ENCODE data around the gene OR51I2. TPM values are rescaled to one million over a fixed set of nuclear protein-coding genes. Genes with fewer than 3 reads are reported as not detected.

The OR51I2 gene, protein sequence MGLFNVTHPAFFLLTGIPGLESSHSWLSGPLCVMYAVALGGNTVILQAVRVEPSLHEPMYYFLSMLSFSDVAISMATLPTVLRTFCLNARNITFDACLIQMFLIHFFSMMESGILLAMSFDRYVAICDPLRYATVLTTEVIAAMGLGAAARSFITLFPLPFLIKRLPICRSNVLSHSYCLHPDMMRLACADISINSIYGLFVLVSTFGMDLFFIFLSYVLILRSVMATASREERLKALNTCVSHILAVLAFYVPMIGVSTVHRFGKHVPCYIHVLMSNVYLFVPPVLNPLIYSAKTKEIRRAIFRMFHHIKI
- not detected in 2 replicates for total RNA-seq (2014; rRNA removed; shearing (Covaris generic))
- total RNA-seq (2022), result not detected in 2 replicates
- Bru-seq, nascent RNA, result not detected
- not detected for BruChase-seq, experiment 1, labeled RNA remaining after a 6-hour chase
- BruChase-seq, experiment 2, labeled RNA remaining after a 2-hour chase, result not detected
- long read RNA-seq, result 0 reads

DNA sequence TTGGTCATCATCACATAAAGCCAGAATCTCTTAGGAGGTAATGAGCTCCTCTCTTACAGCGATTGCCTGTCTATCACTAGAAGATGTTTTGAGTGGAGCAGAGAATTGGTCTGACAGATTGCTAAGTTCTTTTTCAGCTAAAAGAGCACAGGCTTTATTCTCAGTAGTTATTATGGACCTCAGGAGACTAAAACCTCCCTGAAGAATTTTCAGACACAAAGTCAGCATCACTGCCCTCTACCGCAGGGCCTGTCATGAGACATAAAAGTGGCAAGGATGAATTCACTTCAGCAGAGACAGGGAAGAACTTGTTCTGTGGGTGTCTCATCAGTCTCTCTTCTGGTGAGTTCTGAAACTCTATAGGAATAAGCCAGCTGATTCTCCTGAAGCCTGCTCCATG lies at the start of gene OR51I2:
OR51I2 (plus strand) TSS at position 301 of the 400 bp plus-strand sequence. CDS start 4,166 bp downstream, outside the sequence.
- Histone ChIP-seq H4K20me1 (ENCODE audit: insufficient read depth, low read length) (no peaks in the 10 kb centered on the region), H3K9me2 (ENCODE audit: insufficient read depth, low read length) (no peaks in the 10 kb centered on the region), H2AFZ (ENCODE audit: low read length) (no peak within 1 kb of the TSS), H3K27ac (ENCODE audit: low read depth, low read length, poor library complexity, severe bottlenecking) (no peak within 1 kb of the TSS), H3K4me1 (ENCODE audit: insufficient read depth, low read length, poor library complexity, severe bottlenecking) (no peaks in the 10 kb centered on the region), H3K4me3 (ENCODE audit: low read depth, low read length, poor library complexity, severe bottlenecking) (no peak within 1 kb of the TSS), H3K36me3 (ENCODE audit: insufficient read depth, low read length) (no peaks in the 10 kb centered on the region), H3K9me3 (ENCODE audit: low read length) (no peaks in the 10 kb centered on the region), H3K4me2 (ENCODE audit: low read length) (no peak within 1 kb of the TSS), H3K79me2 (ENCODE audit: insufficient read depth, low read depth, low read length) (no peaks in the 10 kb centered on the region)
- intact Hi-C loops (cut with micrococcal nuclease; ENCODE audit: unreplicated experiment), result no loop called here
- no peak for DNase-seq (ENCODE audit: low spot score)
- ChIA-PET CTCF (ENCODE audit: unreplicated experiment) (no interaction called here), POLR2A (interaction anchor here (1.8 kb wide), 1 partner anchor 11 kb away, joined by 5 read pairs; no protein-coding TSS in a partner anchor)
- no peak for TF ChIP-seq EZH2phosphoT487 (IDR thresholded peaks at IDR 0.05; ENCODE audit: borderline replicate concordance, low read depth, low read length)
- TF ChIP-seq CTCF (conservative IDR thresholded peaks at IDR 0.05; ENCODE audit: low read length), result no peak
- no TSS peak for BruUV-seq (replicated peaks)

DNA sequence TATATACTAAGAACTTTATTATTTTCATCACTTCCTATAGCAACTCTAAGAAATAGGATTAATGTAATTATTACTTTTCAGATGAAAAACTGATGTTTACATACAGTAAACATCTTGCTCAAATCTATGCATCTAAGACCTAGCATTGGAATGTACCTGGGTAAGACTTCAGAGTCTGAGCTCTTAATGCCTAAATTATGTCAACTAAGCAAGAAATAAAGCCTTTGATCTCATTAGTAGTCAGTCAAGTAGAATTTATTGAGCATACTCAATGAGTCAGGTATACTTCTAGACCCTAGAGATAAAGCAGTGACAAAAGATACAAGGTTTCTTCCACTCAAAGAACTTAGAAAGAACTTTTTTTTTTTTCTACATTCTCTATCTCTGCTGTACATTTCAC lies 44.0 kb upstream of the OR51I2 start:
- H3K9me2 ChIP-seq (ENCODE audit: insufficient read depth, low read length), result no peaks in the 10 kb centered on the region
- no peaks in the 10 kb centered on the region for H3K9me3 ChIP-seq (ENCODE audit: low read length)
- BruUV-seq (replicated peaks), result no TSS peak
- no peak overlapping the region for H3K4me2 ChIP-seq (ENCODE audit: low read length)
- TF ChIP-seq CTCF (conservative IDR thresholded peaks at IDR 0.05; ENCODE audit: low read length) (no peak), EZH2phosphoT487 (IDR thresholded peaks at IDR 0.05; ENCODE audit: borderline replicate concordance, low read depth, low read length) (no peak)
- H3K4me3 ChIP-seq (ENCODE audit: low read depth, low read length, poor library complexity, severe bottlenecking), result no peak overlapping the region
- no peaks in the 10 kb centered on the region for H3K79me2 ChIP-seq (ENCODE audit: insufficient read depth, low read depth, low read length)
- H3K27ac ChIP-seq (ENCODE audit: low read depth, low read length, poor library complexity, severe bottlenecking), result no peak overlapping the region
- no peaks in the 10 kb centered on the region for H3K4me1 ChIP-seq (ENCODE audit: insufficient read depth, low read length, poor library complexity, severe bottlenecking)
- H3K36me3 ChIP-seq (ENCODE audit: insufficient read depth, low read length), result no peaks in the 10 kb centered on the region
- no peaks in the 10 kb centered on the region for H4K20me1 ChIP-seq (ENCODE audit: insufficient read depth, low read length)
- intact Hi-C loops (cut with micrococcal nuclease; ENCODE audit: unreplicated experiment), result no loop called here
- CTCF ChIA-PET (ENCODE audit: unreplicated experiment), result no interaction called here
- POLR2A ChIA-PET, result no interaction called here
- H2AFZ ChIP-seq (ENCODE audit: low read length), result no peak overlapping the region
- no peak for DNase-seq (ENCODE audit: low spot score)

DNA sequence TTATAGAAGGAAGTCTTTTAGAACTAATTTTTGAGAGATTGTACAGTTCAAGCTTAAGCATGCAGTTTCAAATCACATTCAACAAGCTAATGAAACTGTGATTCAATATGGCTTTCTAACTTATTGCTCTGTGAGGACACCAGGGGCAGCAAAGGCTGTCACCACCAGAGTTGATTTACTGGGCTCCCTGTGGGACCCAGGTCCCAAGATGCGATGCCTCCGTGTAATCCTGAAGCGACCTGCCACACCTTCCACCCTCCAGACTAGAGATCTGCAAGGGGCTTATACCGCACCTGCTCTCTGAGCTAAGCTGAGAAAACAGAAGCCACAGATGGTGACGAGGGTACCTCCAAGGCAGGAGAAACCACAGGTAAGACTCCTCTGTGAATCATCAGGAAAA lies 28.1 kb upstream of the OR51I2 start:
- no TSS peak for BruUV-seq (replicated peaks)
- Histone ChIP-seq H3K4me2 (ENCODE audit: low read length) (no peak overlapping the region), H4K20me1 (ENCODE audit: insufficient read depth, low read length) (no peaks in the 10 kb centered on the region), H3K79me2 (ENCODE audit: insufficient read depth, low read depth, low read length) (no peaks in the 10 kb centered on the region), H3K27ac (ENCODE audit: low read depth, low read length, poor library complexity, severe bottlenecking) (no peak overlapping the region), H3K9me2 (ENCODE audit: insufficient read depth, low read length) (no peaks in the 10 kb centered on the region), H3K9me3 (ENCODE audit: low read length) (no peaks in the 10 kb centered on the region), H3K4me1 (ENCODE audit: insufficient read depth, low read length, poor library complexity, severe bottlenecking) (no peaks in the 10 kb centered on the region), H3K4me3 (ENCODE audit: low read depth, low read length, poor library complexity, severe bottlenecking) (no peak overlapping the region), H3K36me3 (ENCODE audit: insufficient read depth, low read length) (no peaks in the 10 kb centered on the region), H2AFZ (ENCODE audit: low read length) (no peak overlapping the region)
- CTCF ChIA-PET (ENCODE audit: unreplicated experiment), result no interaction called here
- intact Hi-C loops (cut with micrococcal nuclease; ENCODE audit: unreplicated experiment), result no loop called here
- DNase-seq (ENCODE audit: low spot score), result no peak
- POLR2A ChIA-PET, result no interaction called here
- TF ChIP-seq EZH2phosphoT487 (IDR thresholded peaks at IDR 0.05; ENCODE audit: borderline replicate concordance, low read depth, low read length) (no peak), CTCF (conservative IDR thresholded peaks at IDR 0.05; ENCODE audit: low read length) (no peak)
